ENCODE results near the gene SMURF1.

The SMURF1 gene

DNA sequence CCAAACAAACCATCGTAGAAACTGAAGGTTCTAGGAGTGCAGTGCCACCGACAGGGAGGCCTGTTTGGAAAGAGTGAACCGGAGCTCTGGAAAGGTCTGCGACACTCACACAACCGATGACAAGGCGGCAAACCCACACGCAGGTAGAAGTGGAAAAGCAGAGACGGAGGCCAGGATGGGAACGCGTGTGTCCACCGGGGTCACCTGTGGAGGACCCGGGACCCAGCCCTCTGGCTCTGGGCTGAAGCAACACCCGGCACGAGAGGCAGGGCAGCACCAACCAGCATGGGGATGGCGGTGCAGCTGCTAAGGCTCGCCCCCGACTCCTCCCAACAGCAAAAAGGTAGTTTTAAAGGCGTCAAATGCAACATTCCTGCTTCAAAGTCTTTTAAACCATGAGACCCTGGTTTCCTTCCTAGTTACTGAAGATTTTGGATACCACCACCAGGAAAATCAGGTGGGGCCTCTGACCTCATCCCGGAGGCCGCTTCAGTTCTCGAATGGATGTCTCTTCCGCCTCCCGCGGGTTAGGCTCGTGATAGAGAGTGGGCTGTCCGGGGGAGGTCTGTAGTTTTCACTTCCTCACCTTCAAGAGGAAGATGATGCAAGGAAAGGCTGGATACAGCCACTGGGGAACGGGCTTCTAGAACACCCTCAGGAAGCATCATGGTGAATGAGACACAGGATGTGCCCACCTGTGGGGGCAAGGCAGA lies 115.5 kb downstream of the SMURF1 start:
- no peak for DNase-seq (ENCODE audit: low read depth)

DNA sequence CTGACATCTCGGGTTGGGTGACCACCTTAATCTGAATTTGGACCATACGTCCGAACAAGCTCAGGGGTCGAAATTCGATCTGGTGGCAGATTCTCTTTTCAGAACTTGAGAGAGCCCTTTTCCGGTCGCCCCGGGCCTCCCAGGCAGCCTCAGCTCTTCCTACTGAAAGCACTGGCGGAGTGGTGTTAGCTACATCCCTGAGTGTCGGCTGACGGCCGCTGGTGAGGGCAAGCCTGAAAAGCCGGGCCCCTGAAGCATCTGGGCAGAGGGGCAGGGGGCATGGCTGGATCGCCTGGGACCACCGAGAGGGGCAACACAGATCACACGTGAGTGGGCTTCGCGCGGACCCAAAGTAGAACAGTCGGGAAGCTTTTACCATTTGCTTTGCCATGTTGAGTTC lies 116.1 kb downstream of the SMURF1 start:
- no peak for DNase-seq (ENCODE audit: low read depth)

DNA sequence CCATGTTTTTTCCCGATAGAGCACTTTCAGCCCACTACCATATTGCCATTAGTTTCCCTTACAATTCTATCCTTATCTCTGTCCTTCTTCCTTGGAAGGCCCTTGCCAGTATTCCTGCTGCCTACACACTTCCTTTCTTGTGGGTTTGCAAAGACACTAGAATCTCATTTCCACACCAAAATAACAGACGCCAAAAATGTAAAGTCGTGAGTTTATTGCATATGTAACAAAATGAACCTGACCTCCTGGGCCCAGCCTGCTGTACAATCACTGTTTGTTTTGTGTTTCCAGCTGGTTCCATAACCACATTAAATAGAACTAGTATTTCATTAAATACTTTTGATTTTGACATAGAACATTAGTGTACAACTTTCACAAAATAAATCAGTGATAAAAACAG lies 116.7 kb downstream of the SMURF1 start:
- no peak for DNase-seq (ENCODE audit: low read depth)

DNA sequence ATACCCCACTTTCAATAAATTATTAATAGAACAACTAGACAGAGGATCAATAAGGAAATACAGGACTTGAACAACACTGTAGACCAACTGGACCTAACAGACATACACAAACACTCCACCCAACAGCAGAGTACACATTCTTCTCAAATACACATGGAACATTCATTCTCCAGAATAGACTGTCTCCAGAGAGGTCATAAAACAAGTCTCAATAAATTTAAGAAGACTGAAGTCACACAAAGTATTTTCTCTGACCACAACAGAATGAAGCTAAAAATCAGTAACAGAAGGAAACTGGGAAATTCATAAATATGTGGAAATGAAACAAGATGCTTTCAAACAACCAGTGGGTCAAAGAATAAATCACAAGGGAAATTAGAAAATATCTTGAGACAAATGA lies 119.8 kb downstream of the SMURF1 start:
- peak; percentile 81 for DNase-seq (ENCODE audit: low read depth)

DNA sequence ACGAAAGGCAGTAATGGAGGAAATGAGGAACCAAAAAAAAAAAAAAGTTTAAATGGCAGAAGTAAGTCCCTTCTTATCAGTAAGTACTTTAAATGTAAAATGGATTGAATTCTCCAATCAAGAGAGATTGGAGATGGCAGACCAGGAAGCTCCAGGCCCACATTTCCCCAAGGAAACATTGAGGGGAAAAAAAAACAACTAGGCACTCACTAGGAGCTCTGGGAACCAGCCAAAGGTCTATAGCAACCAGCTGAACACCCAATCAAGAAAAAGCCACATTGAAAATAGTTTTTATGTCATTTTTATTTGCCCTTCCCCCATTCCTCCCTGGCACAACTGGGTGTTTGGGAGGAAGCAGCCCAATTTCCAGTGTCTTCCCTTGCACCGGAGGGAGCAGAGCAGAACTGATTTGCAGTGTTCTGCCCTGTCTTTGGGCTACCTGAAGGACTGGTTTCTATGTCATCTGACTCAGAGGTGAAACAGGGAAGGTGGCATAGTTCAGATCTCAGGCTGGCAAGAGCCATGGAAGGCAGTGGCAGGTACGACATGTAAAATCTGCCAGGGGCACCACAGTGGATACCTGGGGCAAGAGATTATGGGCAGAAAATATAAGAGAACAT lies 121.9 kb downstream of the SMURF1 start:
- no peak for DNase-seq (ENCODE audit: low read depth)

DNA sequence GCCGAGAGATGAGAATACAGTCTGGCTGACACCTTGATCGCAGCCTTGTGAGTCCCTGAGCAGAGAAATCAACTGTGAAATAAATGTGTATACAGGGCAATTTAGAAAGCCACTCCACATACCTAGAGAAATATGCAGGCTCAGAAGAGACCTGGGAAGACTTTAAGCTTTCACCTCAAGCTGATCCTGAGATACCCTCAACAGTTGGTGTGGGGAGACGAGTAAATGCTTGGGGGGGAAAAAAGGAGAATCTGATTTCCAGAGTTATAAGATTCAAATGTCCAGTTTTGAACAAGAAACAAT lies 123.5 kb downstream of the SMURF1 start:
- no peak for DNase-seq (ENCODE audit: low read depth)

DNA sequence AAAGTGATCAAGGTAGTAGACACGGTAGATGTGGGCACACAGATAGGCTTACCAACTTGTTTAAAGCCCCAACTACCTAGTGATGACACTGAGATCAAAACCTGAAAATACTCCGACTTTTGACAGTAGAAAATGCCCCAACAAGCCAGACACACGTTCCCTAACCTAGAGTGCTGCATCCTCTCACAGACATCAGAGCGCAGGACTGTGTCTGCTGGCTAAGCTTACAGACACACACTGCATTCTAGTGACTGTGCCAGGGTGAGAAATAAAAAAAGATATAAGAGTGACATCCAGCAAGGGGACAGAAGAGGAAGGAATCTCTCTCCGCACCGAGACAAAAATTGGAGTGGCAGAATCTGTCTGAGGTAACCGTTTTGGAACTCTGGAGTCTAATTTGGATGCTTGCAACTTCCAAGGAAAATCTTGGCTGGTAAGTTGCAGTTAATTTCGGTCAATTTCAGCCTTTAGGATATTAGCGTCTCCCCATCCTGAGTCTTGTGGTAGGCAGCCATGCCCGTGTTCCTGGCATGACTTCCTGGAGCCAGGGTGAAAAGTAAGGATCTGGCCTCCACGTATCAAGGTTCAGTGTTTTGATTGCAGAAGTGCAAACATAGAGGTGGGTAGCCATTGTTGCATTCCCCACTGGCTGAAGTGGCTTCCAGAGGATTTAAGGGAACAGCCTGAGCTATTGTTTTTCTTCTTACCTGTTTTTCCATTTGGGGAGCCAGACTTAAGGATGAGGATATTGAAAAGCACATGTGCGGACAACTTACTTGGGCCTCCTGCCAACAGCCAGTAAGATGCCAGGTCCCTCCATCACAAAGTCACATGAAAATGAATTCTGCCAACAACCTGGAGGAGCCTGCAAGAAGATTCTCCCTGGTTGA lies 124.1 kb downstream of the SMURF1 start:
- DNase-seq (ENCODE audit: low read depth) = no peak

DNA sequence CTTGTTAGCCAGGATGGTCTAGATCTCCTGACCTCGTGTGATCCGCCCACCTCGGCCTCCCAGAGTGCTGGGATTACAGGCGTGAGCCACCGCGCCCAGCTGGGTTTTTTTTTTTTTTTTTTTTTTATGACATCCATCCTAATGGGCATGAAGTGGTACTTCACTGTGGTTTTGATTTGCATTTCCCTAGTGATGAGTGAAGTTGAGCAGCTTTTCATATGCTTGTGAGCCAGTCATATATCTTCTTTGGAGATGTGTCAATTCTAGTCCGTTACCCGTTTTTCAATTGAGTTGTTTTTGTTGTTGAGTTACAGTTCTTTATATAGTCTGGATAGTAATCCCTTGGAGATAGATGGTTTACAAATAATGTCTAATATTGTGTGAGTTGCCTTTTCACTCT lies 127.7 kb downstream of the SMURF1 start:
- DNase-seq (ENCODE audit: low read depth) = no peak

DNA sequence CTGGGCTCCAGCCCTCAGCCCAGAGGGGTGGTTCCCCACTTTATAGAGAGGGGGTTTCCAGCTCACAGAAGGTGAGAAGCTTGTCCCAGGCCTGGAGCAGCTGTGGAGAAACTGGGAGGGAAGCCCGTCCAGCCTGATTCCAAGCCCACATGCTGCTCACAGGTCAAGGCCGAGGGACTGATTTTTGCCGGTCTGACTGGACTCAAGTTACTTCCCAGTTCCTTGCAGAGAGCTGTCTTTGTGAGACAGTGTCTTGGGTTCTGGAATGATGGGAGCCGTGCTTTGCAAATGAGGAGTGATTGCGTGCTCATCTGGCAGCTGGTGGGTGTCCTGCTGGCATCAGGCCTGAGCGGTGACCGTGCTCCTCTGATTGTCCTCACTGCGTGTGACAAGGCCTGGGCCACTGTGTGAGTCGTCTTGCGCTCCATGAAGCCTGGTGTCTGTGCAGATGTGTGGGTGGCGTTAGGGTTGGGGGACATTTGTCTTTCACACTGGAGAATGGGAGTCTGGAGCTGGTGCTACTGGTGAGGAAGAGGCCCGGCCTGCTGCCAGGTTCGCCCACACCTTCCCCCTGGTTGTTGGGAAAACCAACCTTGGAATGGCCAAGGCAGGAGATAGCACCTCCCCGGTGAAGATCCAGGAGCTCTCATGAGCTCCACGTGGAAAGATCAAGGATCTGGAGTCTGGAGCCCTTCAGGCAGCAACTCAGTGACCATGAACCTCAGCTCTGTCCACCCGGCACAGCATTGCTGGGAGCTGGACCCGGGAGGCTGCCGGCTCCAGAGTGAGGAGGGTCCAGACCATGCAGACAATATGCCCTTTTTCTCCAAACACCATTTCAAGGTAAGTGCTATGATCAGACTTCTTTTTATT lies 129.6 kb downstream of the SMURF1 start:
- DNase-seq (ENCODE audit: low read depth) = no peak

DNA sequence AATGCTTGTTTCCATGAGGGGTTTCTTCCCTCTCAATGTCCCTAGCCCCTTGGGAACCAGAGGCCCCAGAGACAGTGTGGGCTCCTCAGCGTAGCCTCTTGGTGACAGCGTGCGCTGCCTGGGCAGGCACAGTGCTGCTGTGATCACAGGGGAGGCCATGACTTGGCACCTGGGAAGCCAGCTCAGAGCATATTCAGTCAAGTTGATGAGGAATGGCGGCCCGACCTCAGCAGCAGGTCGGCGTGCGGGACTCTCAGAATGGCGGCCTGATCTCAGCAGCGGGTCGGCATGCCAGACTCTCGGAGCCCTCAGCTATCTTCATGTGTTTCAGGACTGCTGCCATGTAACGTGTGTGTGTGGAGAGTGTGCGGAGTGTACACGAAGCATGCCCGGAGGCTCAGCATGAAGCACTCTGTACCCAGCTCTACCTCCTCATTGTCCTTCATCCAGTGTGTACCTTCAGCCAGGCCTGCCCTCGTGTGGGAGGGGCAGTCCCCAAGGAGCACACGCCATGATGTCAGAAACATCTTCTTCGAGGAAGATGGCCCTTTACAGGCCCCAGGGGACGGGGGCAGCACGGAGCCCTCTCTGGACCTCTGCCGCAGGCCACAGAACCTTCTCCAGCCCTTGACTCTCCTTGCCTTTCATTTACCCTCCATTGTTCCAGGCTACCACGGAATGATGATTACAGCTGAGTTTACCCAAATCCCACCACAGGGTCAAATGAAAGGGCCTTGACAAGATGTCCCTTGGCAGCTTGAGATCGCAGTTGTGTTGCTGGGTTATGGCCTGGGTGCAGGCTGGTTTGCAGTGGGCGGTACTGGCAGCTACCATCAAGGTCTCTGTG lies 130.4 kb downstream of the SMURF1 start:
- DNase-seq (ENCODE audit: low read depth) = no peak

DNA sequence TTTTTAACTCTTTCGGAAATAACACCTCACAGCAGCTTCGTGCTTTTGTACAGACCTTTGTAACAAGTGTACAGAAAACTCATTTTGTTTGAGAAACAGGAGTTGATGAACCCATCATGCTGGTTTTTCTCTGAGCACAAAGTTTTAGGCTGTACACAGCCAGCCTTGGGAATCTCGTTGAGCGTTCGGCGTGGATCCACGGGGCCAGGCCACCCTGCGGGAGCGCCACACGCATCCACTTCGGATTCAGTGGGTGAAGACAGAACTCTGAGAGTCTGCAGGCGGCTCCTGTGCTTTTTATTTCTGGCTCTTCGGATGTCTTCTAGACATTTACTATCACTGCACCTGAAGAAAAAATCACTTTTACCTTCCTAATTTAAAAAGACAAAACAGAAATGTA lies 131.2 kb downstream of the SMURF1 start:
- DNase-seq (ENCODE audit: low read depth) = no peak

DNA sequence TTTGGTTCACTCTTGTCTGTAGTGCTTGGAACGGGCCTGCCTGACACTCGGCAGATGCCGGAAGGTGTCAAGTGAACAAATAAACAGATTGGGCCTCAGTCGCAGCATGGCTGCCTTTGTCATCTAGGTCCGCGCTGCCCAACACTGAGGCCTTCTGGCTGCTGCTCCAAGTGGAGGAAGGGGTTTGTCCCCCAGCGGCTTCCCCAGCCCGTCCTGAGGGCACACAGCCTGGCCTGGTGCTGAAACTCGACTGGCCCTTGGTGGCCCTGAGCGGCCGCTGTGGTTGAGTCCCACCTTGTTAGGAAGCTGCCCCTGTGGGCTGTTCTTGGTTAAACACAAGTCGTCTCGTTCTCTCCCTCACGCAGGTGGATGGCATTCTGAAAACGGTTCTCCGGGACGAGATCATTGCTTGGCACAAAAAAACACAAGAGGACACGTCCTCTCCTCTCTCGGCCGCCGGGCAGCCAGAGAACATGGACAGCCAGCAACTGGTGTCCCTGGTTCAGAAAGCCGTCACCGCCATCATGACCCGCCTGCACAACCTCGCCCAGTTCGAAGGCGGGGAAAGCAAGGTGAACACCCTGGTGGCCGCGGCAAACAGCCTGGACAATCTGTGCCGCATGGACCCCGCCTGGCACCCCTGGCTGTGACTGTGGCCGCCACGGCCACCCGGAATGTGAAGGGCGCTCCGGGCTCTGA lies 132.1 kb downstream of the SMURF1 start:
- no peak for DNase-seq (ENCODE audit: low read depth)

DNA sequence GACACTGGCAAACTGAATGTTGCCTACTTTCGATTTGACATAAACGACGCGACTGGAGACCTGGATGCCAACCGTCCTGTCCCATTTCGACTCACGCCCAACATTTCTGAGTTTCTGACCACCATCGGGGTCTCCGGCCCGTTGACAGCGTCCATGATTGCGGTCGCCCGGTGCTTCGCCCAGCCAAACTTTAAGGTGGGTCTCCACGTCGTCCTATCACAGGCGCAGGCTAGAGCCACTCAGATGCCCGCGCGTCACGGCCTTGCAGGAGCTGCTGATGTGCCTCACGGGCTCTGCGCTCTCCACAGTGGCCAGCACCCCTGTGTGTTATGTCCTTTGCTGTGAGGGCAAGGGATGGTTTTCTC lies 132.6 kb downstream of the SMURF1 start:
- DNase-seq (ENCODE audit: low read depth) = no peak

DNA sequence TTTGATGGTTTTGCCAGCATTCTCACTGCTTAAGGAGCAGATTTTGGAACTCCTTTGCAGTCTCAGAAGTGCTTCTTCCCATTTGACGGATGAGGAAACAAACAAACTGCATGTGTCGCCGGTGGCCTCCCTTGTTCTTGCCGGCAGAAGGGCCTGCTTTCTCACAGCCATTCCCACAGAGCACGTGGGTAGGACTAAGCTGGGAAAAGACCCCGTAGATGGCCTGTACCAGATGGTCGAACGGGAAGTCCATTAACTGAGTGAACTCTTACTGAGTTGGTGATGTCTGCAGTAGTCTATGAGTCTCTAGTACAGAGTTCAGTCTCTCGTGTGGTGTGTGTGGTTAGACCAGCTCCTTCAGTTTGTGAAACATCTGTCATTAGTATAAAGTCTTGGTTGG lies 133.6 kb downstream of the SMURF1 start:
- no peak for DNase-seq (ENCODE audit: low read depth)

DNA sequence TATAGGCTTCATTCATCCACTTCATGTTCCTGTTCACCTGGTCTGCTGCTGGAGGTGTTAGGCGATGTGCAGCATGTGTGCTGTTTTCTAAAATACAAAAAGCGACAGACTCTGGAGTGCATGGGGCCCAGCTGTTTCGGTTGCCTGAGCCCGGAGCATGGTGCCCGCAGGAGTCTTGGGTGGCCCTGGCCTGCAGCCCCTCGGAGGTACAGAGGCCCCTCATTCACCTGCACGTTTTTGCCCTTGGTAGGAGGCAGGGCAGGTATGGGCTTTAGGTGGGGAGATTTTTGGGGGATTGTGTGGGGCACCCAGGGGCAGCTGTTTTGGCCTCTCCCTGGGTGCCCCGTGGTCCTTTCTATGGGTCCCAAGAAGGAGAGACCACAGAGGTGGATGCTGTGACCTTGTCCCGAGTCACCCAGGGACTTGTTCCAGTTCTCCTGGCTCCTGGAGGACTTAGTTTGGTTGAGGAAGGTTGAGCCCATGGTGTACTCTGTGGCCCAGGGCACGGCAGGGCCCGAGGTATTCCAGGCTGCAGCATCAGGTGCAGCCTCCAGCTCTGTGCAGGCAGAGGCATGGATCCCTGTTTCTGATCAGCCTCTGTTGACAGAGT lies 134.9 kb downstream of the SMURF1 start:
- no peak for DNase-seq (ENCODE audit: low read depth)

DNA sequence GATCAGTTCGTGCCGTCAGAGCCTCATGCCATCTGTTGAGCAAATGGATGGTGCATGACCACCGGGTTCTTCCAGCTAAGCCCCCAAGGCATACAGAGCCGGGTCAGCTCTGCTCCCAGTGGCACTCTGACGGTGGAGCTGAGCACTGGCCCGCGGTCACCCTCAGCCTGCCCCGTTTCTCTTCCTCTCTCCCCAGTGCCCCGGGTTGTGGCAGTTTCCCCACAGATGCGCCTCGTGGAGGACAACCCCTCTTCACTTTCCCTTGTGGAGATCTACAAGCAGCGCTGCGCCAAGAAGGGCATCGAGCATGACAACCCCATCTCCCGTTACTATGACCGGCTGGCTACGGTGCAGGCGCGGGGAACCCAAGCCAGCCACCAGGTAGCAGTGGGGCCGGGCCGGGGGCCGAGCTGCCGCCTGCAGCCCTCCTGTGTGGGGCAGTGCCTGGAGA lies 135.7 kb downstream of the SMURF1 start:
- no peak for DNase-seq (ENCODE audit: low read depth)

DNA sequence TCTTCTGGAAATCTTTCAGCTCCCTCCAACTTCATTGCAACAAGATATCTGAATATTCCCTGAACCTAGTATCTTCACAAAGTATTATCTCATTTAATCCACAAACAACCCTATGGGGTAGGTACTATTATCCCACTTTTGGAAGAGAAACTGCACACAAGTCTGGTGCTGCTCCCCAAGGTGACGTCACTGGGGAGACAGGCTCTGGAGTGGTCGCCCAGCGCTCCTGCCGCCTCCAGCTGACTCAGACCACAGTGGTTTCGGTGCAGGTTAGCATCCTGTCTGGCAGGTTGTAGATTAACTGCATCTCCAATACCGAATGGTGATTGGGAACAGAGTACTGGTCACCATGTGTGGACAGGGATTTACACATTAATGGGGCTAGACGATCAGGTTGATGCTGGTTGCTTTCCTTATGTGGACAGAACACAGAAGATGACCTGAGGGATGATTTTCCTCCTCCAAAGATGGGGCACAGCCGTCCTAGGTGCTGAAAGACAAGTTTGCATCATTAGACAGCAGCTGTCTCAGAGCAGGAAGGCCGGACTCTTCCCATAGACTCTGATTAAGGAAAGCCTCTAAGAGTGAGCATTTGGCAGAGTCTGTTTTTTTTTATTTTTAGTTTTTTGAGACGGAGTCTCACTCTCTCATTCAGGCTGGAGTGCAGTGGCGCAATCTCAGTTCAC lies 137.0 kb downstream of the SMURF1 start:
- DNase-seq (ENCODE audit: low read depth) = no peak

DNA sequence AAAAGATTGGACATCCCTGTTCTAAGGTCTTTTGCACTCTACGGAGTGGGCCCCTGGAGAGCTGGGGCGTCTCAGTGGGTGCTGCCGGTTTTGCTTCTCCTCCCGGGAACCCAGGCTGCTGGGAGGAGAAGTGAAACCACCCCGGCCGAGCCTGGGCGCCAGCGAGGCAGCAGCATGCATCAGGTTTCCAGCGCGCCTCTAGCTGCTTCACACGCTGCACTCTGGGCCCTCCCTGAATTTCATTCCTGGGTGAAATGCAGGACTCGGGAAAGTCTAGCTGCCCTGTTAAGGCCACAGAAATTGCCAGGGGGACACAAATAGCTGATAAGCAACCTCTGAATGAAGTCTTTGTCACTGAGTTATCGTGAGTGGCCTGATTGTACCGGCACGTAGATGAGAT lies 138.1 kb downstream of the SMURF1 start:
- DNase-seq (ENCODE audit: low read depth) = no peak

DNA sequence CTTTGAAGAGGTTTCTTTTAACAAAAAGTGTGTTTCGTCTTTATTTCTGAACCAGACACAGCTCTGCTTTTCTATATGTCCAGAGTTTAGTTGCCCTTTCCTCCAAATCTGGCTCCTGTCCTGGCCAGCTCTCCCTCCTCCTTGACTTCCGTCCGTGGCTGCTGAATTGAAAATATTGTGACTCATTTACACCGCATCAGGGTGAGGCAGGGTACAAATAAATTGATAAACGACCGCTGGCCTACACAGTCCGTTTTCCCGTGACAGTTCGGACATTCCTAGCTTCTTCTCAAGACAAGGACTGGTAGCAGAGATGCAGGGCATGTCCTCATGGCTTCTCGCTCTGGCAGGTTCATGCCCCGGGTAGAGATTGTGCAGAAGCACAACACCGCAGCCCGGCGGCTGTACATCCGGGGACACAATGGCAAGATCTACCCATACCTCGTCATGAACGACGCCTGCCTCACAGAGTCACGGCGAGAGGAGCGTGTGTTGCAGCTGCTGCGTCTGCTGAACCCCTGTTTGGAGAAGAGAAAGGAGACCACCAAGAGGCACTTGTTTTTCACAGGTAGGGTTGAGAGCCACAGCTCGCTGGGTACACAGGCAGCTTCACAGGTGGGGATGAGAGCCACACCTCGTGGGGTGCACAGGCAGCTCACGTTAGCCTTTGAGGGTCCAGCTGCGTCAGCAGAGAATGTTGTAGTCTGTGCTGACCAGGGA lies 139.0 kb downstream of the SMURF1 start:
- DNase-seq (ENCODE audit: low read depth) = no peak
